Bronchial epithelial cell (primary cell): ENCODE data around the gene GMDS. TPM values are rescaled to one million over a fixed set of nuclear protein-coding genes. Genes with fewer than 3 reads are reported as not detected.

Source experiments
- DNase-seq: peaks from one replicate; pipeline ENCODE4 v3.0.0-alpha.2; 2010; ENCODE audit warnings: low read depth
- FAIRE-seq: peaks from 2 replicates; lab custom pipeline; 2011; peaks lifted over from hg19 to GRCh38; lab: Jason Lieb, UNC
- H3K27me3 ChIP-seq: 2 replicates; pipeline ENCODE4 v1.5.1; 2011; ENCODE audit warnings: low read length; ENCODE audit not compliant: control insufficient read depth, insufficient read depth
- H3K36me3 ChIP-seq: 2 replicates; pipeline ENCODE4 v1.5.1; 2011; ENCODE audit warnings: low read length; ENCODE audit not compliant: control insufficient read depth, insufficient read depth
- H3K4me3 ChIP-seq: 2 replicates; pipeline ENCODE4 v1.5.1; 2011; ENCODE audit warnings: mild to moderate bottlenecking, low read depth, low read length, control low read depth
- total RNA-seq: library from RNA; depleted of rRNA; stranded (reverse); fragments of >200 nt; gene quantifications from 2 replicates; pipeline ENCODE4 v1.2.1, GENCODE V29; 2014
- TF ChIP-seq, protein P1 (sequence below): IDR thresholded peaks from 2 replicates; pipeline ENCODE4 v1.5.1; 2011; ENCODE audit warnings: mild to moderate bottlenecking, moderate library complexity, low read length, control low read depth, inconsistent platforms; ENCODE audit not compliant: insufficient read depth, severe bottlenecking

GMDS gene
- total RNA-seq, 1 donor from 2014 or later: 8.2 TPM

DNA sequence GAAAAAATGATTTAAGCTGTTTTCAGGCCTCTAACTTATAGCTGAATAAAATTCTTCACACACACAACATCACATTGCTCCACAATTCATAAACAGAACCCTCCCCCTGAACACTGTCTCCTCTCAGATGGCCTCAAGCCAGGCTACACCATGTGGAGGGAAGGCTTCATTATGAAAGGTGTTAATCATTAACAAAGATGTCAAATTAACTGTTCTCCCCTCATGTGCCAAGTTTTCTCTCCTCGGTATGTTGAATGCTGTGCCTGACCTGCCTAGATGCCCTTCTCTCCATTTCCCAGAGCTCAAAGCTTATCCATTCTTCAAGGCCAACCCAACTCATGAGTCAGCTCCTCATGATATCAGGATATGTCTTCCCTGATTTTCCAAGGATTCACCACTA lies 210.4 kb downstream of the GMDS start:
- H3K4me3 ChIP-seq: no peak overlapping the region
- FAIRE-seq (peak; percentile 76), DNase-seq (no peak)
- TF ChIP-seq, protein P1, sequence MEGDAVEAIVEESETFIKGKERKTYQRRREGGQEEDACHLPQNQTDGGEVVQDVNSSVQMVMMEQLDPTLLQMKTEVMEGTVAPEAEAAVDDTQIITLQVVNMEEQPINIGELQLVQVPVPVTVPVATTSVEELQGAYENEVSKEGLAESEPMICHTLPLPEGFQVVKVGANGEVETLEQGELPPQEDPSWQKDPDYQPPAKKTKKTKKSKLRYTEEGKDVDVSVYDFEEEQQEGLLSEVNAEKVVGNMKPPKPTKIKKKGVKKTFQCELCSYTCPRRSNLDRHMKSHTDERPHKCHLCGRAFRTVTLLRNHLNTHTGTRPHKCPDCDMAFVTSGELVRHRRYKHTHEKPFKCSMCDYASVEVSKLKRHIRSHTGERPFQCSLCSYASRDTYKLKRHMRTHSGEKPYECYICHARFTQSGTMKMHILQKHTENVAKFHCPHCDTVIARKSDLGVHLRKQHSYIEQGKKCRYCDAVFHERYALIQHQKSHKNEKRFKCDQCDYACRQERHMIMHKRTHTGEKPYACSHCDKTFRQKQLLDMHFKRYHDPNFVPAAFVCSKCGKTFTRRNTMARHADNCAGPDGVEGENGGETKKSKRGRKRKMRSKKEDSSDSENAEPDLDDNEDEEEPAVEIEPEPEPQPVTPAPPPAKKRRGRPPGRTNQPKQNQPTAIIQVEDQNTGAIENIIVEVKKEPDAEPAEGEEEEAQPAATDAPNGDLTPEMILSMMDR: no peak
- no peaks in the 10 kb centered on the region for H3K27me3 ChIP-seq
- H3K36me3 ChIP-seq: no peaks in the 10 kb centered on the region

DNA sequence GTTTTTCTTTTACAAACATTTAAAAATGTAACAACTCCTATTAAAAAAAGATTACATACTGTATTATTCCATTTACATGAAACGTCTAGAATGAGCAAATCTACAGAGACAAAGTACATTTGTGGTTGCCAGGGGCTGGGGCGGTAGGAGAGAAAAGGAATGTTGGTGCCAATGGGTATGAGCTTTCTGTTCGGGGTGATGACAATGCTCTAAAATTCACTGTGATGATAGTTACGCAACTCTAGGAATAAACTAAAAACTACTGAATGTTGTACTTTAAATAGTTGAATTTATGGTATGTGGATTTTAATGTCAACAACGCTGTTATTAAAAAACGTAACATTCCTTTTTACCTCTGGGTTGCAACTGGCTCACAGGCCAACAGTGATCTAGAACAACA lies 211.1 kb downstream of the GMDS start:
- H3K36me3 ChIP-seq: no peaks in the 10 kb centered on the region
- H3K4me3 ChIP-seq: no peak overlapping the region
- no peak for FAIRE-seq
- no peak for DNase-seq
- TF ChIP-seq, protein P1: no peak
- no peaks in the 10 kb centered on the region for H3K27me3 ChIP-seq

GRCh38 chr6:2033544-2033943 lies 211.9 kb downstream of the GMDS start:
- DNase-seq (no peak), FAIRE-seq (no peak)
- no peaks in the 10 kb centered on the region for H3K27me3 ChIP-seq
- no peak overlapping the region for H3K4me3 ChIP-seq
- H3K36me3 ChIP-seq: no peaks in the 10 kb centered on the region
- TF ChIP-seq, protein P1: no peak

DNA sequence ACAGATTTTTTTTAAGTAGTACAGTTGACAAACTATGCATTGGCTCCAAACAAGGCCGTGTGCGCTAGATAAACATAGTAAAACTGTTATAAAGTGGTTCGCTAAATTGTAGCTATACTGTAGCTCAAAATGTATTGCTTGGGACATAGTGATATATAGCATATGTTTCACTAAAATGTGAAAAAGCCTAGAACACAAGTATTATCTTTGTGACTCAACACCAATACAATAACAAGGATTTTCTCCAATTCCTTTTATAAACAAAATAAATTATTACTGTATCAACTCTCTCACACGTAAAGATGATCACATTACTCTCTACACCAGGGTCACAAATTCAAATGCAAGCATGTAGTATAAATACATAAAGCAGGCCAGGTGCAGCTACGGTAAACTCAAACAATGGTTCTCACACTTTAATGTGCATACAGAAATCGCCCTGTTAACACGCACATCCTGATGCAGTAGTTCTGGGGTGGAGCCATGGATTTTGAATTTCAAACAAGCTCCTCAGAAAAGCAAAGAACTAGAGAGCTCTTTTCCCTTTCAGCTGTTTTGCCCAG lies 214.6 kb downstream of the GMDS start:
- DNase-seq: no peak
- Histone ChIP-seq H3K4me3 (no peak overlapping the region), H3K27me3 (no peaks in the 10 kb centered on the region), H3K36me3 (no peaks in the 10 kb centered on the region)
- FAIRE-seq: no peak
- TF ChIP-seq, protein P1: no peak

DNA sequence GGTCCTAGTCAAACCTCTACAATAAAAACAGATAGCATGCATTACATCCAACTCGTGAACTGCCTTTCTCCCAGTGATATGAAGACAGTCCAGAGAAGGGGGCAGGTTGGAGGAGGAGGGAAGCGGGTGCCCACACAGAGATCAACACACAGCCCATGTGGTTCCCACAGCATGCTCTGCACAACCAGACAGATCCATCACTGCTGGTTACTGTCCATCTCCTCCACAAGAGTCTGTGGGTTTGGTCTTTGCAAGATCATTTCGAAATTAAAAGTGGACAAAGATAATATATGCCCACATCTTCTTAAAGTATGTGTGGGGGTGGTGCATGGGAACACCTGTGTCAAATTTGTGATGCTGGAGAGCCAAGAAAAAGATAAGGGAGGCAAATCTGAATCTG lies 215.5 kb downstream of the GMDS start:
- DNase-seq (no peak), FAIRE-seq (no peak)
- no peaks in the 10 kb centered on the region for H3K36me3 ChIP-seq
- TF ChIP-seq, protein P1: no peak
- H3K27me3 ChIP-seq: no peaks in the 10 kb centered on the region
- H3K4me3 ChIP-seq: no peak overlapping the region
